Measurements from ENCODE around the gene MRM1. TPM values are rescaled to one million over a fixed set of nuclear protein-coding genes. Genes with fewer than 3 reads are reported as not detected.
"Not testable (repeated sequence)": the region's sequence is repeated elsewhere in the genome, so short reads cannot be mapped to it uniquely, and the experiment has no call there.

Gene MRM1
- polyA plus RNA-seq, 3 donors: 3.3 to 6.0 (median 5.4) TPM

DNA sequence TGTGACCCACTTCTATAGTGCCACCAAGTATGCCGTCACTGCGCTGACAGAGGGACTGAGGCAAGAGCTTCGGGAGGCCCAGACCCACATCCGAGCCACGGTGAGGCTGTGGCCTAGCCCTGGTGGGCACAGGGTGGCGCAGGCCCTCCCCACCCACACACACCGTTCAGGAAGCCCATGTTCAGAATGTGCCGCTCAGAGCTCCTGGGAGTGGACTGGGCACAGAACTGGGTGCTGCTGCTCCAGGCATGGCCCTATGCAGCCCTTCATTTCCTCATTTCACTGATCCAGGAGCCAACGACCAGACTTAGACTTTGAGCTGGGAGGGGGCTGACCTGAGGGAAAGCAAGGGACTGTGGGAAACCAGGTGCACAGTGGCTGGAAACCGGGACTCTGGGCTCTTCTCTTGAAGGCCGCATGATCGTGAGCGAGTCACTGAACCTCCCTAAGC, 2.4 kb upstream of the MRM1 start:
- WGBS, 3 donors: 87 to 94% (median 89%) methylated on average over 13 of the region's 13 CpGs
- H3K27ac ChIP-seq (ENCODE audit: low read depth, low read length): no peak overlapping the region

DNA sequence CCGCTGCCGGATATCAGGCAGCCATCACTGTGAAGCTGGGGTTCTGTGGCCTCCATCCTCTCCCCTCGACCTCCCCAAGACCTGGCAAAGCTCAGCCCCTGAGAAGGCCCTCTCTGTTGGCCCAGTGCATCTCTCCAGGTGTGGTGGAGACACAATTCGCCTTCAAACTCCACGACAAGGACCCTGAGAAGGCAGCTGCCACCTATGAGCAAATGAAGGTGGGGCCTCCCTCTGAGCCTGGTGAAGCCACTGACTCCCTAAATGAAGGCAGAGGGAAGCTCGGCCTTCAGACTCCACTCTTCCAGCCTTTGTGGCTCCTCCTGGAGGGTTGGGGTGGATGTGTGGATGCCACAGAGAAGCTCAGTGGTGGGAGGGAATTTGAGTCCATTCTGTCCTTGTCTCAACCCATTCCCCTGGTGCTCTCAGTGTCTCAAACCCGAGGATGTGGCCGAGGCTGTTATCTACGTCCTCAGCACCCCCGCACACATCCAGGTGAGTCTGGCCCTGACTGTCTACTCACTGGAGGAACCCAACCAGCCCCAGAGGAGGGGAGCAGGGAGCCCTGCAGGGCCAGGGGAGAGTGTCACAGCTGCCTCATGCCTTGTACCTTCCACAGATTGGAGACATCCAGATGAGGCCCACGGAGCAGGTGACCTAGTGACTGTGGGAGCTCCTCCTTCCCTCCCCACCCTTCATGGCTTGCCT, 1.7 kb upstream of the MRM1 start:
- WGBS, 3 donors: 87 to 93% (median 91%) methylated on average over 11 of the region's 11 CpGs
- no peak overlapping the region for H3K27ac ChIP-seq (ENCODE audit: low read depth, low read length)

DNA sequence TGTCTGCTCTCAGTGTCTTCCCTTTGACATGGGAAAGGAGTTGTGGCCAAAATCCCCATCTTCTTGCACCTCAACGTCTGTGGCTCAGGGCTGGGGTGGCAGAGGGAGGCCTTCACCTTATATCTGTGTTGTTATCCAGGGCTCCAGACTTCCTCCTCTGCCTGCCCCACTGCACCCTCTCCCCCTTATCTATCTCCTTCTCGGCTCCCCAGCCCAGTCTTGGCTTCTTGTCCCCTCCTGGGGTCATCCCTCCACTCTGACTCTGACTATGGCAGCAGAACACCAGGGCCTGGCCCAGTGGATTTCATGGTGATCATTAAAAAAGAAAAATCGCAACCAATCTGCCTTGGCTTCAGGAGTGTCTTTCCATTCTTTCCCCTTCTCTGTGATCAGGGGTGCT, 918 bp upstream of the MRM1 start:
- no peak overlapping the region for H3K27ac ChIP-seq (ENCODE audit: low read depth, low read length)

DNA sequence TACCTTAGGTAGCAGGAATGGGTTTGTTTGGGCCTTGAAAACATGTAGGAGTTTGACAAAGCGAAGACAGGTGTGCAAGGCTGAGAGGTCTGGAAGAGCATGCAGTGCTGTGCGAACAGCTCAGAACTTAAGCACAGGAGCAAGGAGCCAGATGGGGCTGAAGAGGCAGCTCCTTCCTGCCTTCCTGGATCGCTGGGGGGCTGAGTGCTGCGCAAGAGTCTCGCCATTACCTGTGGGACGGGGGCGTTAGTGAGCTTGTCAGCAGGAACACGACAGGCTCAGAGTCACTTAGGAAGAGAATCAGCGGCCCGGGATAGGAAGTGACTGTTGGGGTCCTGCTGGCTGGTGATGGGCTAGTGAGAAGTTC, 464 bp upstream of the MRM1 start:
- H3K27ac ChIP-seq (ENCODE audit: low read depth, low read length): no peak overlapping the region
- 10 to 12% (median 11%) methylated on average over 10 of the region's 10 CpGs for WGBS, 3 donors

More for the DNA sequence above, 918 bp upstream of the MRM1 start:
- WGBS, 3 donors: 66 to 73% (median 67%) methylated on average over 3 of the region's 3 CpGs

DNA sequence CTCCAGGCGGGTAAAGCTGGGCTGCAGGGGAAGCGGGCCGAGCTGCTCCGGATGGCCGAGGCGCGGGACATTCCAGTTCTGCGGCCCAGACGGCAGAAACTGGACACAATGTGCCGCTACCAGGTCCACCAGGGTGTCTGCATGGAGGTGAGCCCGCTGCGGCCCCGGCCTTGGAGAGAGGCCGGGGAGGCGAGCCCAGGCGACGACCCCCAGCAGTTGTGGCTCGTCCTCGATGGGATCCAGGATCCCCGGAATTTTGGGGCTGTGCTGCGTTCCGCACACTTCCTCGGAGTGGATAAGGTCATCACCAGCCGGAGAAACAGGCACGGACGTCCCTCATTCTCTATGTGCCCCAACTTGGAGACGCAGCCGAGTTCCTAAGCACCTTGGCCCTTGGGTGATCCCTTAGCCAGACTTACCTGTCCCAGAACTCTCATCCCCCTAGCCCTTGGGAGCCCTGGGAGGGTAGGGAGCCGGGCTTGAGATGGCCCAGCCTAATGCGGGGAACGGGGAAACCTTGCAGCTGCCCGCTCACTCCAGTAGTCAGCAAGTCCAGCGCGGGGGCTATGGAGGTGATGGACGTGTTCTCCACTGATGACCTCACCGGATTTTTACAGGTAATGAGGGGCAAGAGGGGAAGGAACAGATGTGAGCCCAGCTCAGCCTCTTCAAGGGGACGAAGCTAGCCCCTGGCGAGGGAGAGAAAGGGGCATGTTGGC, 806 bp downstream of the MRM1 start:
- no peak overlapping the region for H3K27ac ChIP-seq (ENCODE audit: low read depth, low read length)
- 3 to 4% (median 3%) methylated on average over 38 of the region's 38 CpGs for WGBS, 3 donors

DNA sequence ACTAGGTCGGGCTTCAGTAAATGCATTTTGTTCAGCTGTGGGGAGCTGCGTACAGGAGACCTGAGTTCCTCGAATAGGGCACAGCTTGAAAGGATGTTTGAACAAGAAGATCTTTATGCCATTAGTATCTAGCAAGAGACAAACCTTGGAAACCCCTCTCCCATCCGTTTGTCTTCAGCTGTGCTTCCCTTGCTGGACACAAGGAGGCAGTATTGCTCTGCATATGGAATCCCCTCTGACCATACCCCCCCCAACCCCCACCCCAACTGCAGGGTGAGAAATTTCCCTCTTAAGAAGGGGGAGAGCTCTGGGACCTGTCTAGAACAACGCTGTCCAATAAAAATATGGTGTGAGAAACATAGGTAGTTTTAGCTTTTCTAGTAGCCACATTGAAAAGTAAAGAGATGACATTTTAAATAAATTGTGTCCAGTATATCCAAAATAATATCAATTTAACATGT, 1.6 kb downstream of the MRM1 start:
- no peak overlapping the region for H3K27ac ChIP-seq (ENCODE audit: low read depth, low read length)
- WGBS, 3 donors: 8 to 14% (median 10%) methylated on average over 5 of the region's 5 CpGs

DNA sequence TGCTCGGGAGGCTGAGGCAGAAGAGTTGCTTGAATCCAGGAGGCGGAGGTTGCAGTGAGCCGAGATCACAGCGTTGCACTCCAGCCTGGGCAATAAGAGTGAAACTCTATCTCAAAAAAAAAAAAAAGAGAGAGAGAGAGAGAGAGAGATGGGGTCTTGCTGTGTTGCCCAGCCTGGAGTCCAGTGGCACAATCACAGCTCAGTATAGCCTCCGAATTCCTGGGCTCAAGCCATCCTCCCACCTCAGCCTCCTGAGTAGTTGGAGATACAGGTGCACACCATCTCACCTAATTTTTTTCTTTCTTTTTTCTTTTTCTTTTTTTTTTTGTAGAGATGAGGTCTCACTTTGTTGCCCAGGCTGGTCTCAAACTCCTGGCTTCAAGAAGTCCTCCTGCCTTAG, 3.6 kb downstream of the MRM1 start:
- 96 to 97% (median 96%) methylated on average over 5 of the region's 5 CpGs for WGBS, 3 donors
- H3K27ac ChIP-seq (ENCODE audit: low read depth, low read length): not testable (repeated sequence)

DNA sequence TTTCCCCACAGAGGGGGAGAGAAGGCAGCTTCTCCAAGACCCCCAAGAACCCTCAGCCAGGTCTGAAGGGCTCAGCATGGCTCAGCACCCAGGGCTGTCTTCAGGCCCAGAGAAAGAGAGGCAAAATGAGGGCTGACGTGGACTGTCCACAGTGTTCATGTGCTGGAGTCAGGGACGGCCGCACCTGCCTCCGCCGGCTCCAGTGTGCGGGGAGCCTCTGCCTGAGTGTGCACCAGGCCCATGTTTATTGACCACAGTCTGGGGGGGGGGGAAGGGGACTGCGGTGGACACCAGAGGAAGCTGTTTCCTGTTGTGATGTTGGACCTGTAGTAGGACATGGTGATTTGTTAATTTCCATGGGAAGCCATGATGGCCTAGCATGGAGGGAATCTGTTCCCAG, 6.9 kb downstream of the MRM1 start:
- H3K27ac ChIP-seq (ENCODE audit: low read depth, low read length): no peak overlapping the region
- 78 to 83% (median 82%) methylated on average over 7 of the region's 7 CpGs for WGBS, 3 donors

DNA sequence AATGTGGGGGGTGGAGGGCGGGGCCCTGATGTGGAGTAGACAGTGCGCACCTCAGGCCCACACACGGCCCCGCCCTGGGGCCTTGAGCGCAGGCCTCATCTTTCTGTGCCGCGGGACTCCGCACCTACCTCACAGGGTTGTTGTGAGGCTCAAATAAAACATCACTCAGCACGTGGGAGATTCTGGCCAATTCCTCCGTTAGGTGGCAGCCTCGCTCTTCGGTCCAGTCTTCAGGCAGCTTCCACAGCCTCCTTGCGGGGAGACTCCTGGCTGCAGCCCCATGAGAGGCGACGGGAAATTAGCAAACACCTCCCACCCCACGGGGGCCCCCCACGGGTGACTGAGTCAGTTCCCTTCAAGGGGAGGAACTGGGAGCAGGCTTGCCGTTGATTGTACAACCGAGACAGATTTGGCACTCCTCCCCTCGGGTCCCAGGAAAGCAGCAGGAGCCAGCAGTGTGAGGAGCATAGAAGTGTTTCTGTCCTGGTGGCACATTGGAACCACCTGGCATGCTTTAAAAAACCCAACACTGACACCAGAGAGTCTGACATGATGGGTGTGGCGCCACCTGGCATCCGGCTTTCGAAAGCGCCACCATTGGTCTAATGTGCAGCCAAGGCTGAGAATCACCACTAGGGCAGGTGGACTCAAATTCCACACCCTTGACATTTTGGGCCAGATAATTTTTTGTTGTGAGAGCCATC, 7.6 kb downstream of the MRM1 start:
- 43 to 48% (median 47%) methylated on average over 24 of the region's 24 CpGs for WGBS, 3 donors
- H3K27ac ChIP-seq (ENCODE audit: low read depth, low read length): no peak overlapping the region

DNA sequence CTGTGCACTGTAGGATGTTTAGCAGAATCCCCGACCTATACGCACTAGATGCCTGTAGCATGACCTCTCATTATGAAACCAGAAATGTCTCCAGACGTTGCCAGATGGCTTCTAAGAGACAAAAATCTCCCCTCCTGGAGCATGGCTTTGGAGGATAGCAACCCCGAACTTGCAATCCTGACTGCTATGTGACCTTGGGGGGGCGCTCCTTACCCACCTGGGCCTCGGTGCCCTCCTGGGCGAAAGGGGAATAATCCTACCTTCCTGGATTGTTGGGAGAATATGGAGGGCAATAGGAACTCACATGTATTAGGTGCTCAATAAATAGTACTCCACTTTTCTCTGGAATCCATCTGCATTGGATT, 8.1 kb downstream of the MRM1 start:
- H3K27ac ChIP-seq (ENCODE audit: low read depth, low read length): no peak overlapping the region
- WGBS, 3 donors: 79 to 86% (median 80%) methylated on average over 7 of the region's 7 CpGs

DNA sequence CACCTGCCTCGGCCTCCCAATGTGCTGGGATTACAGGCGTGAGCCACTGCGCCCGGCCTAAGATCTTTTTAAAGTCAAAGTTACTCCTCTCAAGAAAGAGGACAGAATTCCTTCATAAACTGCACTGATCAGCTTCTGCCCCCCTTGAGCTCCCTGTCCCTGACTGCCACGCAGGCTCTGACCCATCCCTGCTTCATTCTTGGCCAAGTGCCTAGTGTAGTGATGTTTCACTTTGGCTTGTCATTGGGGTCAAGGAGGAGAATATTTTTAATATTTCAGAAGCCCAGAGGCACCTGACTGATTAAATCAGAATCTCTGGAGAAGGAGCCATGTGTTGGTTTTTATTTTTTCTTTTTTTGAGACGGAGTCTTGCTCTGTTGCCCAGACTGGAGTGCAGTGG, 9.1 kb downstream of the MRM1 start:
- WGBS, 3 donors: 74 to 85% (median 74%) methylated on average over 6 of the region's 6 CpGs
- H3K27ac ChIP-seq (ENCODE audit: low read depth, low read length): no peak overlapping the region

DNA sequence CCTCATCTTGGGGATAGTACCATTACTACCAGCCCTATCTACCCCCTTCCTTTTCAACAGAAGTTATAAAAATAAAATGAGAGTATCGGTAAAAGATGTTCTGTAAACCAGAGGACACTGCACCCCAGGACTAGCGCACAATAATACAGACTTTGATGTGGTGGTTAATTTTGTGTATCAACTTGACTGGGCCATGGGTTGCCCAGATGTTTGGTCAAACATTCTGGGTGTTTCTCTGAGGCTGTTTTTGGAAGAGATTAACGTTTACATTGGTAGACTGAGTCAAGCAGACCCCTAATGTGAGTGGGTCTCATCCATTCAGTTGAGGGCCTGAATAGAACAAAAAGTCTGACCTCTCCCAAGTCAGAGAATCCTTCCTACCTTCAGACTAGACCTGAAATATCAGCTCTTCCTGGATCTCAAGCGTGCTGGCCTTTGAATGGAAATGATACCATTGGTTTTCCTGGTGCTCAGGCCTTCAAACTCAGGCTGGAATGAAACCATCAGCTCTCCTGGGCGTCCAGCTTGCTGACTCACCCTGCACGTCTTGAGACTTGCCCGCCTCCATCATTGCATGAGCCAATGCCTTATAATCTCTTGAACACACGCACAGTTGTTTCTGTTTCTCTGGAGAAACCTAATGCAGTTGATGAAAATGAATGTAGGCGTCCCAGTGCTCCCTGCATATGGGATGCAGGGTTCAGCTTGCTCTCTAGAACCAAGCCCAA, 10.1 kb downstream of the MRM1 start:
- no peak overlapping the region for H3K27ac ChIP-seq (ENCODE audit: low read depth, low read length)
- 72 to 81% (median 78%) methylated on average over 9 of the region's 9 CpGs for WGBS, 3 donors

DNA sequence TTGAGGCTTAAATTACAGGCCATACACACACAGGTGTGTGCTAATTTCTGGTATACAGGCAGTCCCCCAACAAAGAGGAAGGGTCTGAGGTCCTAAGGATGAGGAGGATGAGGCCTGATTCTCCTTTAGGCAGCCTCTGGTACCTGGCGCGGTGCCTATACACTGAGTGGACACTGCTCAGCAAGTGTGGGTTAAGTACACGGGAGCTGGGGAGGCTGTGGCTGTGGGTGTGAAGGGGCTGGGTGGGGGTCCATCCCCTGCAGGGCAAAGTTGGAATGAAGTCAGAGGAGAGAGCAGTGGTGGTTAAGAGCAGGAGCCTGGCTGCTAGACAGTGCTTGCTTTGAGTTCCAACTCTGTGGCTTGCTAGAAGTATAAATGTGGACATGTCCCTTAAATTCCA, 10.9 kb downstream of the MRM1 start:
- H3K27ac ChIP-seq (ENCODE audit: low read depth, low read length): no peak overlapping the region
- WGBS, 3 donors: 59 to 77% (median 76%) methylated on average over 3 of the region's 3 CpGs

DNA sequence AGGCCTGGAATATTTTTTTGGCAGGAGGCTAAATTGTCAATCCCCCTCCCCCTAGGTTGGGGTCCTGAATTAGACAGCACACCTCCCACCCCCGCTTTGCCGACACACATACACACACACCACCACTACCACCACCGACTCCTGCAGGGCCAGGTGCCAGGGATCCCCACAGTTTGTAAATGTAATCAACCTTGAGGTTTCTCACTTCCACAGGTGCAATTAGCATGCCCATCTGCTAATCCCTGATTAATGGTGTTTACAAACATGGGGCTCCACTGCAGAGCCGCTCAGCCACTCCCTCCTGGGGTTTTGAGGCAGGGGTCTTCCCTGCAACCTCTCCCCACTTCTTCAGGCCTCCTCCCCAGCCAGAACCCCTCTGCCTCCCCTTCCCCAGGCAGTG, 11.8 kb downstream of the MRM1 start:
- no peak overlapping the region for H3K27ac ChIP-seq (ENCODE audit: low read depth, low read length)
- WGBS, 3 donors: 33 to 65% (median 49%) methylated on average over 4 of the region's 4 CpGs

DNA sequence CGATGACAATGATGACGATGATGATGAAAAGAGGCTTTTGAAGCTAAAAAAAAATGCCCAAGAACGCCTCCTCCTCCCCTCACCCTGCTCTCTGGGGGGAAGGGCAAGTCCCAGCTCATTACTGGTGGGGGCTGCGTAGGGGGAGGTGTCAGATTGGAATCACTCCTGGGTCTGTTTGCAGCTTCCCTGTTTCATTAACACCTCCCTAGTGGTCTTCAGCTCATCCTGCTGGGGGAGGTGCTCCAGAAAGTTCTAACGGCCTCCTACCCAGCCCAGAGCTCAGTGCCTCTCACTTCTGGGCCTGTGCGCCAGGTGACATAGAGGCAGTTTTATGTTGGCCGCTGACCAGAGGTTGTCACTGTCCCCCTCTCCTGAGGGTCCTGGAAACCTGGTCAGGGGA, 12.7 kb downstream of the MRM1 start:
- WGBS, 3 donors: 67 to 74% (median 71%) methylated on average over 7 of the region's 7 CpGs
- no peak overlapping the region for H3K27ac ChIP-seq (ENCODE audit: low read depth, low read length)

DNA sequence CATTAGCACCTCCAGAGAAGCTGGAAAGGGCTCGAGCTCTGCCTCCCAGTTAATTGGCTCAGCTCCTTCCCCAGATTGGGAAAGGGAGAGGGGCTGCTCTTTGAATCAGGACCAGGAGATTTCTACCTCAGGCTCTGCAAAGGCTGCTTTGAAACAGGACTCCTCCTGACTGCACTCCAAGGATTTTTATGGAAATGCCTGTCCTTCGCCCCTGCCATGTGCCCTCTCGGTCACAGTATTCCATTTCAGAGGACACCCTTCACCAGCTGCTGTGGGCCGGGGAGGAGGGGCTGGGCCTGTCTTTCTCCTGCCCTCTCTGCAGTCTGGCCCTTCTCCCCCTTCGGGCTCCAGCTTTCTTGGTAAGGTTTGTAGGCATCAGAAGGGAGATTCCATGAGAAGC, 13.6 kb downstream of the MRM1 start:
- 49 to 56% (median 55%) methylated on average over 5 of the region's 5 CpGs for WGBS, 3 donors
- H3K27ac ChIP-seq (ENCODE audit: low read depth, low read length): no peak overlapping the region

DNA sequence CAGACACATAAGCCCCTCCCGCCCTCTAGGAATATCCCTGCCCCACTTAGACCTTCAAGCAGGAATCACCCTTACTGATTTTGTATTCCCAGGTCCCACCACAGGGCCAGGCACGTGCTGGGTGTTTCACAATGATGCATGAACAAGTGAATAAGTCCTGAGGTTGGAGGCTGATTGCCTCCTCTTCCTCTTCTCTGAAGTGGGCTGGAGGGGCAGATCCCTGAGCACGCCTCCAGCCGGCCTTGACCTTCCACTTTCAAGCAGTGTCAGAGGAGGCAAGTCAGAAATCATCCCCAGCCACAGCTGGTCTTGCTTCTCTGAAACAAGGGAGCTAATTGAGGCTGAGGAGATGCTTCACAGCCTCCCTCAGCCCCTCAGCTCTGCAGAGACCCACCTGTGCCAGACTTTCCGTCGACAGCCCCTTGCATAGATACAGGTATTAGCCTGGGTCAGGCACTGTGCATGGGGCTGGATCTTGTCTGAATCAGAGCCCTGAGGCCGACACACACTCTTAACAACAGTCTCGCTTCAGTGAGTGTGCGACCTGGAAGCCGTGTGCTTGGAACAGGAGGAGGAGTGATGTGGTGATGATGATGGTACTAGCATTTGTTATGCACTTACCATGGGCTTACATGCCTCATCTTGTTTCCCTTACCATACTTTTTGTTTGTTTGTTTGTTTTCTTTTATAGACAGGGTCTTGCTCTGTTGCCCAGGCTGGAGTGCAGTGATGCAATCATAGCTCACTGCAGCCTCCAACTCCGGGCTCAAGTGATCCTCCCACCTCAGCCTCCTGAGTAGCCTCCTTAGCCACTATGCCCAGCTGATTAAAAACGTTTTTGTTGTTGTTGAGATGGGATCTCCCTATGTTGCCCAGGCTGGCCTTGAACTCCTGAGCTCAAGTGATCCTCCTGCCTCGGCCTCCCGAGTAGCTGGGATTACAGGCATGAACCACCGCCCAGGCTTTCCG, 15.0 kb downstream of the MRM1 start:
- 81 to 88% (median 81%) methylated on average over 16 of the region's 16 CpGs for WGBS, 3 donors
- H3K27ac ChIP-seq (ENCODE audit: low read depth, low read length): no peak overlapping the region

DNA sequence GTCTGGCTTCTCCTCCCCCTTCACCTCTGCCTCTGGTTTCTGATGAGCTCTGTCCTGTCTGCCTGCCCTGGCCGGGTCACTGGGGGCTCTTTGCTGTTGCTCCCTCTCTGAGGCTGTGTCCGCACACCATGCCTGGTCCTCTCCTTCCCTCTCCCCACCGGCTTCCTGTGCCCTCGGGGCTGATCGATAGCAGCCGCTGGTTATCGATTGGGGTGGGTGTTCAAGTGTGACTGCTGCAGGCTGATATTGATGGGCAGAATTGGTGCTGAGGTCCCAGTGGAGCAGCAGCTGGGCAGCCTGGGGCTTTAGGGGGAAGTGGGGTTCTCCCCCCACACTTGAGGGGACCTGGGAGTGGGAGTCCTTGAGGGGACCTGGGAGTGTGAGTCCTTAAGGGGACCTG, 16.4 kb downstream of the MRM1 start:
- no peak overlapping the region for H3K27ac ChIP-seq (ENCODE audit: low read depth, low read length)
- WGBS, 3 donors: 70 to 86% (median 82%) methylated on average over 7 of the region's 7 CpGs
